Measurements from ENCODE around the gene ST6GAL2.

The ST6GAL2 gene

GRCh38 chr2:106816974-106817373 lies 69.0 kb downstream of the ST6GAL2 start:
- no peak for DNase-seq

- no peak for DNase-seq
Measured at GRCh38 chr2:106812841-106813240, 73.1 kb downstream of the ST6GAL2 start.

- DNase-seq = no peak
Measured at GRCh38 chr2:106812383-106812782, 73.6 kb downstream of the ST6GAL2 start.

GRCh38 chr2:106805716-106806115 lies 80.3 kb downstream of the ST6GAL2 start:
- DNase-seq = no peak

- no peak for DNase-seq
Measured at GRCh38 chr2:106804161-106804560, 81.8 kb downstream of the ST6GAL2 start.

- DNase-seq = no peak
Measured at GRCh38 chr2:106800976-106801655, 84.9 kb downstream of the ST6GAL2 start.

GRCh38 chr2:106800180-106800579 lies 85.8 kb downstream of the ST6GAL2 start:
- DNase-seq = no peak

GRCh38 chr2:106798826-106799552 lies 87.0 kb downstream of the ST6GAL2 start:
- DNase-seq = no peak

- DNase-seq = no peak
Measured at GRCh38 chr2:106797494-106797893, 88.5 kb downstream of the ST6GAL2 start.

GRCh38 chr2:106792671-106793070 lies 93.3 kb downstream of the ST6GAL2 start:
- DNase-seq = no peak

GRCh38 chr2:106789185-106789584 lies 96.8 kb downstream of the ST6GAL2 start:
- DNase-seq = peak in 1 of 5 experiments; percentile 2

GRCh38 chr2:106782681-106783080 lies 103.3 kb downstream of the ST6GAL2 start:
- DNase-seq = no peak

- DNase-seq = no peak
Measured at GRCh38 chr2:106781196-106781595, 104.8 kb downstream of the ST6GAL2 start.

GRCh38 chr2:106771811-106772210 lies 114.2 kb downstream of the ST6GAL2 start:
- no peak for DNase-seq

- DNase-seq = no peak
Measured at GRCh38 chr2:106770986-106771385, 115.0 kb downstream of the ST6GAL2 start.

- no peak for DNase-seq
Measured at GRCh38 chr2:106764614-106765013, 121.4 kb downstream of the ST6GAL2 start.

- no peak for DNase-seq
Measured at GRCh38 chr2:106759966-106760365, 126.0 kb downstream of the ST6GAL2 start.

- DNase-seq = no peak
Measured at GRCh38 chr2:106758901-106759497, 127.0 kb downstream of the ST6GAL2 start.
